ENCODE data around the gene E2F3. TPM values are rescaled to one million over a fixed set of nuclear protein-coding genes. Genes with fewer than 3 reads are reported as not detected.
"Not testable (repeated sequence)": the region's sequence is repeated elsewhere in the genome, so short reads cannot be mapped to it uniquely, and the experiment has no call there.

E2F3 gene
- polyA plus RNA-seq, 3 donors = 7.5 to 14.6 (median 8.9) TPM

GRCh38 chr6:20511852-20512251, 110.2 kb downstream of the E2F3 start:
- DNase-seq = no peak
- Mint-ChIP-seq H3K27me3 (ENCODE audit: low read depth in 3 of 3) (peaks cover 0 to 2% (median 0%) of the 10 kb centered on the region in 3 donors), H3K4me1 (peaks cover 3% of the 10 kb centered on the region), H3K4me3 (no peak overlapping the region), H3K27ac (no peak overlapping the region), H3K9me3 (peaks cover 0 to 1% (median 0%) of the 10 kb centered on the region in 7 donors), H3K36me3 (no peaks in the 10 kb centered on the region)
- Histone ChIP-seq H3K9me3 (replicated peaks in 1 of 2; ENCODE audit: control insufficient read depth in 1 of 2, insufficient read depth in 1 of 2, low read length in 2 of 2) (no peaks in the 10 kb centered on the region), H3K4me2 (replicated peaks; ENCODE audit: extremely low read depth, low read length, poor library complexity, severe bottlenecking) (no peak overlapping the region), H3K4me1 (ENCODE audit: control insufficient read depth in 1 of 2, insufficient read depth in 2 of 2, low read length in 2 of 2) (no peaks in the 10 kb centered on the region), H4K20me1 (ENCODE audit: insufficient read depth, low read length) (no peaks in the 10 kb centered on the region), H3K4me3 (replicated peaks in 1 of 3; ENCODE audit: low read depth in 2 of 3, low read length in 3 of 3) (no peak overlapping the region), H3K27ac (ENCODE audit: low read depth in 1 of 2, low read length in 2 of 2) (no peak overlapping the region), H3K36me3 (replicated peaks in 1 of 2; ENCODE audit: control insufficient read depth in 1 of 2, insufficient read depth in 2 of 2, low read length in 2 of 2) (no peaks in the 10 kb centered on the region), H3K27me3 (ENCODE audit: control insufficient read depth in 2 of 2, insufficient read depth in 2 of 2, low read length in 2 of 2) (no peaks in the 10 kb centered on the region), H3K79me2 (ENCODE audit: insufficient read depth, low read length) (no peaks in the 10 kb centered on the region), H3K9ac (ENCODE audit: insufficient read depth, low read length, poor library complexity, severe bottlenecking) (no peak overlapping the region), H2AFZ (ENCODE audit: insufficient read depth, low read depth, low read length, poor library complexity, severe bottlenecking) (no peak overlapping the region)
- intact Hi-C loops (cut with micrococcal nuclease) = no loop called here
- no peak for TF ChIP-seq CTCF (IDR thresholded peaks at IDR 0.05)
- WGBS (ENCODE audit: insufficient coverage) = 92% methylated on average over 2 of the region's 2 CpGs

DNA sequence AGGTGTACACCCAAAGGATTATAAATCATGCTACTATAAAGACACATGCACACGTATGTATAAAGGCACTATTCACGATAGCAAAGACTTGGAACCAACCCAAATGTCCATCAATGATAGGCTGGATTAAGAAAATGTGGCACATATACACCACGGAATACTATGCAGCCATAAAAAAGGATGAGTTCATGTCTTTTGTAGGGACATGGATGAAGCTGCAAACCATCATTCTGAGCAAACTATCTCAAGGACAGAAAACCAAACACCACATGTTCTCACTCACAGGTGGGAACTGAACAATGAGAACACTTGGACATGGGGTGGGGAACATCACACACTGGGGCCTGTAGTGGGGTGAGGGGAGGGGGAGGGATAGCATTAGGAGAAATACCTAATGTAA, 123.5 kb downstream of the E2F3 start:
- not testable (repeated sequence) for H3K9ac ChIP-seq (ENCODE audit: insufficient read depth, low read length, poor library complexity, severe bottlenecking); H3K27me3 ChIP-seq (ENCODE audit: control insufficient read depth in 2 of 2, insufficient read depth in 2 of 2, low read length in 2 of 2); H3K36me3 ChIP-seq (replicated peaks in 1 of 2; ENCODE audit: control insufficient read depth in 1 of 2, insufficient read depth in 2 of 2, low read length in 2 of 2); H3K27ac ChIP-seq (ENCODE audit: low read depth in 1 of 2, low read length in 2 of 2); H3K27me3 Mint-ChIP-seq (ENCODE audit: low read depth in 3 of 3); H3K36me3 Mint-ChIP-seq; H3K9me3 ChIP-seq (replicated peaks in 1 of 2; ENCODE audit: control insufficient read depth in 1 of 2, insufficient read depth in 1 of 2, low read length in 2 of 2); H4K20me1 ChIP-seq (ENCODE audit: insufficient read depth, low read length); DNase-seq; H2AFZ ChIP-seq (ENCODE audit: insufficient read depth, low read depth, low read length, poor library complexity, severe bottlenecking); H3K9me3 Mint-ChIP-seq; H3K4me3 ChIP-seq (replicated peaks in 1 of 3; ENCODE audit: low read depth in 2 of 3, low read length in 3 of 3); H3K79me2 ChIP-seq (ENCODE audit: insufficient read depth, low read length); H3K27ac Mint-ChIP-seq; H3K4me3 Mint-ChIP-seq; H3K4me2 ChIP-seq (replicated peaks; ENCODE audit: extremely low read depth, low read length, poor library complexity, severe bottlenecking)
- H3K4me1 Mint-ChIP-seq = peaks cover 15% of the 10 kb centered on the region
- WGBS (ENCODE audit: insufficient coverage) = no CpG with 5 or more reads among the region's 3 CpGs
- intact Hi-C loops (cut with micrococcal nuclease) = loop anchor here in 1 of 2 donors (10.0 kb wide), 1 partner anchor 430 kb away; no protein-coding TSS in a partner anchor
- peaks cover 9 to 11% of the 10 kb centered on the region in 2 donors for H3K4me1 ChIP-seq (ENCODE audit: control insufficient read depth in 1 of 2, insufficient read depth in 2 of 2, low read length in 2 of 2)

All from CD14-positive monocyte (primary cell).